Measurements from ENCODE around the gene HOXA1. TPM values are rescaled to one million over a fixed set of nuclear protein-coding genes. Genes with fewer than 3 reads are reported as not detected.

HOXA1 gene
- total RNA-seq, 1 donor: 0.42 TPM

DNA sequence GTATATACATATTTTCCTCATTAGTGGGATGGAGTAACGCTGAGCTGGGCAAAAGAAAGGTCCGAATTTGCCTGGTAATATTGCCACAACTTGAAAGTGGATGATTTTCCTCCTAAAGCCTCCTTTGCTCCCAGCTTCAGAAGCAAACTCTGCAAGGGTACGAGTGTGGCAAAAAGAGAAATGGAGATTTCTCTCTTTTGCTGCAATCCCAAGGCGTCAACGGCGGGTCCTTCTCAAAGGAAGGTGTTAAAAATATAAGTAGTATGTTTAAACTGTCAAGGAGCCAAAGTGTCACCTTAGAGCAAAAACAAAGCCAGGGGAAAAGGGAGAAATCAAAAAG lies 19.1 kb upstream of the HOXA1 start:
- Histone ChIP-seq H3K4me1 (ENCODE audit: insufficient read depth, low read length) (no peaks in the 10 kb centered on the region), H3K4me3 (ENCODE audit: low read length) (no peak overlapping the region), H3K27me3 (ENCODE audit: insufficient read depth, low read length) (no peaks in the 10 kb centered on the region), H3K9me3 (ENCODE audit: low read depth, low read length) (no peaks in the 10 kb centered on the region)

DNA sequence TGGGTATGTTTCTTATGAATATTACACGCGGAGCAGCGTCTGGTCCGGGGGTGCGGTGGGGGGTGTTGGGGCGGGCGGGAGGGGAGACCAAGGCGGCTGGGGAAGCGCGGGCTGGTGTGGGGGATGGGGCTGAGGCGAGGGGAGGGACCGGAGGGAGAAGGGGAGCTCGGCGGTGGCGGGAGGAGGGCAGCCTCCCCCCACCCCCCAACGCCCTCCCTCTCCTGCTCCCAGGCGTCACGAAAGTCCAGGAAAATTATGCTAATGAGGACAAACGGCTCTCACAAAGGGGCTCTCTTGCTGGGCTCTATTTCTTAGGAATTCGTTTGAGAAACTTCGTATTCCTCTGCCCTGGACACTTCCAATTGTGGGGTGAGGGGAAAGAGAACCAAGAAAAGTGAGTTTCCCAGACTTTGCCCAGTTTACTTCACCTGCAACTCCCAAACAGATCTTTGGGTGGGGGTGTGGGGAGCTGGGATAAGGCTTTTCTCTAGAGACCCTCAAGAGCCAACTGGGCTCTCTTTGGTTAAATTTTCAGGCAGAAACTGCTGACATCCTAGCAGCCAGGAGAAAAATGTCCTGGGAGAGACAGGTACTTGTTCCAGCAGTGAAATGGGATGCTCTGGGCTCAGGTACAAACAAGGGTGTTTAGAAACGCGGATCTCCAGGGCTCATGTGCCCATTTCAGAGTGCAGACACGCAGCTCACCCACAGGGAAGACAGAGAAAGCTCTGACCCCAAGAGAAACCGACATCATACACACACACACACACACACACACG lies 18.4 kb upstream of the HOXA1 start:
- Histone ChIP-seq H3K9me3 (ENCODE audit: low read depth, low read length) (no peaks in the 10 kb centered on the region), H3K27me3 (ENCODE audit: insufficient read depth, low read length) (no peaks in the 10 kb centered on the region), H3K4me3 (ENCODE audit: low read length) (no peak overlapping the region), H3K4me1 (ENCODE audit: insufficient read depth, low read length) (no peaks in the 10 kb centered on the region)

DNA sequence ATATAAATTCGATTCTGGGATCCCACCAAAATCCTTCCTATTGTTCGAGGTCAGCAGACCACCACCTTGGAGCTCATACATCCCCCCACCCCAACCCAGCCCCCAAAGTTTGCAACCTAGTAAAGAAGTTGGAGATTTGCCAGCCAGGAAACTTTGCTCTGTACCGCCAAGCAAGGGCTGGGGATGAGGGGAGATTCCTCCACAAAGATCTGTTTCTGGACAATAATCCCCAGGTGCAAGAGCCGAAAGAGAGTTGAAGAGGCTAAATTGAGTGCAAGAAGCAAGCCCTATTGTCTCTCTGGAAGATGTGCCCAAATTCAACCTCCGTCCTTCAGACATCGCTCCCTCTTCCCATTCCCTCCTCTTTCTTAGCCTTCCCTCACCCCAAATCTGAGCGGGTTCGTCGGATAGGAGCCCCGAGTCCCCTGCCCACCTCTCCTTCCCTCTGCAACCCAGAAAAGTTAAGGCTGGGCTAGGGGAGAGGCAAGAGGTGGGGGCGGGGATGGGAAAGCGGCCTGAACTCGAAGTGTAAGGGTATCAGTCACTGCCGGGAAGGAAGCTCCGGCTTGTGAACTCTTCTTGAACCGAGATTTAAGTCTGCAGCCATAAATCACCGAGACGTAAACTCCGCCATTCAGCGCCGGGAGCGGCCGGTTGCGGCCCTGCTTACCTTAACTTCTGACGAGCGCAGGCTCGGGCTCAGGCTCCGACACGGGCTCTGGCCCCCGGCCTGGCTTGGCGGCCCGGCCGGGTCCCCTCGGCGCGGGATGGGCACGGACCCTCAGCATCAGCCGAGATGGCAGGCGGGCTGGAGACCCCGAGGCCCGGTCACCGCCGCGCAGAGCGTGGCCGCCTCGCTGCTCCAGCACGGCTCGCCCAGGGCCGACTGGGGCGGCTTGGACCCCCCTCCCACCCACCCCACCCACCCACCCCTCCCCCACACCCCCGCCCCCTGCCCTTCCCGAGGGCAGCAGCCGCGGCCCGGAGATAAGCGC lies 17.5 kb upstream of the HOXA1 start:
- Histone ChIP-seq H3K27me3 (ENCODE audit: insufficient read depth, low read length) (no peaks in the 10 kb centered on the region), H3K4me3 (ENCODE audit: low read length) (no peak overlapping the region), H3K9me3 (ENCODE audit: low read depth, low read length) (no peaks in the 10 kb centered on the region), H3K4me1 (ENCODE audit: insufficient read depth, low read length) (no peaks in the 10 kb centered on the region)

DNA sequence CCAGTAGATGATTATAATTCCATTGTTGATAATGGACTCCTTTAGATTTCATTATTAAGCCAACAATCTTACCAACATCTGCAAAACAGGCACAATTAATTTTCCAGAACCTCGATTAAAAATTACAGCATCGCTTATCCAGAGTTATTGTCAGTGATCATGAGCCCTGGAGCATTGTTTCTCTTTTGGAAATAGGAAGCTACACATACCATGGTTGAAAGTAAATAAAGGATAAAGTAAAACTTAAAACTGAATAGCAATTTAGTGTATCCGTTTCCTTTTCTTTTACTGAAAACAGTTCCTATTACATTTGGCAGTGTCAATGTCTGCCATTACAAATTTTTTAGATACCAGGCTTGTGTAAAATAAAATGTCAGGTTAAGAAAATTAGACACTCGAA lies 16.6 kb upstream of the HOXA1 start:
- Histone ChIP-seq H3K27me3 (ENCODE audit: insufficient read depth, low read length) (no peaks in the 10 kb centered on the region), H3K9me3 (ENCODE audit: low read depth, low read length) (no peaks in the 10 kb centered on the region), H3K4me3 (ENCODE audit: low read length) (no peak overlapping the region), H3K4me1 (ENCODE audit: insufficient read depth, low read length) (no peaks in the 10 kb centered on the region)

DNA sequence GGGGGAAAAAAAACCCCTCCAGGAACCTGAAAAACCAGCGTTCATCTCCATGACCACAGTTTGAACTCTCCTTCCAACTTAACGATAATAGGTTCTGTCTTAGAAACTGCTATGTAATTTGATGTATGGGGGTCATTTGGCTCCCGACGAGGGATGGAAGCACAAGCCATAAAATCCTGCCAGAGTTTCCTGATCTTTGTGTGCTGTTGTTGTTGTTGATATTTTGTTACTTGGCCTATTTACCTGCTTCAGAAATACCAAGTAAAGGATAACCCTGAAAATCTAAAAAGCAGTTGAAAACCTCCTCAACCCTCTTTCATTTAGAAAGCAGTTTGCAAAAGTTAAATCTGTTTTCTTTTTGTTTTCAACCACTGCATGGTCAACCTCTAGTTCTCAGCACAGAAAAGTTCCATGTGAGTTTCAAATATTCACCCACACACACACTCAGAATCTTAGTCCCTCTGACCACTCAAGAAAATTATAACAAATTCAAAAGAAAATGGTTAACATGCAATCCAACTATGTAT lies 16.0 kb upstream of the HOXA1 start:
- Histone ChIP-seq H3K4me3 (ENCODE audit: low read length) (no peak overlapping the region), H3K9me3 (ENCODE audit: low read depth, low read length) (no peaks in the 10 kb centered on the region), H3K4me1 (ENCODE audit: insufficient read depth, low read length) (no peaks in the 10 kb centered on the region), H3K27me3 (ENCODE audit: insufficient read depth, low read length) (no peaks in the 10 kb centered on the region)

DNA sequence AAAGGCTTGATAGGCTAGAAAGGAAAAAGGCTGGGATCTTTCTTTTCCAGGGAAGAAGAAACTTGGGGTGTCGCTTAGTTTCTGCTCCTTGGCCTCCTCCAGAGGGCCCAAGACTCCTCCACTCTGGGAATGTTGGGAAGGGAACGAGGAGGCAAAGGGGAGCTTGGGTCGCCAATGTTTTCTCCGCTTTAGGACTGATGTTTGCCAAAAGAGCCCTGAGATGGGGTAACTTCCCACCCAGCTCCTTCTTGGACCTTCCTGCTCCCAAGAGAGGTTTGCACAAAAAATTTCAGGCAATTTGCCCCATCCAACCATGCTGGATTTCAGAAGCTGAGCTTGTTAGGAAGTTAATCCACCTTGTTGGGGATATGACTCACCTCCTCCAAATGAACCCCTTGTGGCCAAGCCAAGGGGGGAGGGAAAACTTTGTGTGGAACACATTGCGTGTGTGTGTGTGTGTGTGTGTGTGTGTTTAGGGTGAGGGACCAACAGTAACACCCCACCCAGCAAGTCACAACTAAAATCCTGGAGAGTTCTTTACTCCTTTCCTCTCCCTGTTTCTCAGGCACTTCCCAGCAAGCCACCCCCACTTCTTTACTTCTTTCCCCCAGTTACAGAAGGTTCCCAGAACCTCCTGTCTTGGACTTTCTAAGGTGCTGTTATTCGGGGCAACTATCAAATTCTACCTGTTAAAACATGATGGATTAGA lies 15.4 kb upstream of the HOXA1 start:
- H3K4me1 ChIP-seq (ENCODE audit: insufficient read depth, low read length): no peaks in the 10 kb centered on the region
- no peaks in the 10 kb centered on the region for H3K9me3 ChIP-seq (ENCODE audit: low read depth, low read length)
- H3K4me3 ChIP-seq (ENCODE audit: low read length): no peak overlapping the region
- no peaks in the 10 kb centered on the region for H3K27me3 ChIP-seq (ENCODE audit: insufficient read depth, low read length)

DNA sequence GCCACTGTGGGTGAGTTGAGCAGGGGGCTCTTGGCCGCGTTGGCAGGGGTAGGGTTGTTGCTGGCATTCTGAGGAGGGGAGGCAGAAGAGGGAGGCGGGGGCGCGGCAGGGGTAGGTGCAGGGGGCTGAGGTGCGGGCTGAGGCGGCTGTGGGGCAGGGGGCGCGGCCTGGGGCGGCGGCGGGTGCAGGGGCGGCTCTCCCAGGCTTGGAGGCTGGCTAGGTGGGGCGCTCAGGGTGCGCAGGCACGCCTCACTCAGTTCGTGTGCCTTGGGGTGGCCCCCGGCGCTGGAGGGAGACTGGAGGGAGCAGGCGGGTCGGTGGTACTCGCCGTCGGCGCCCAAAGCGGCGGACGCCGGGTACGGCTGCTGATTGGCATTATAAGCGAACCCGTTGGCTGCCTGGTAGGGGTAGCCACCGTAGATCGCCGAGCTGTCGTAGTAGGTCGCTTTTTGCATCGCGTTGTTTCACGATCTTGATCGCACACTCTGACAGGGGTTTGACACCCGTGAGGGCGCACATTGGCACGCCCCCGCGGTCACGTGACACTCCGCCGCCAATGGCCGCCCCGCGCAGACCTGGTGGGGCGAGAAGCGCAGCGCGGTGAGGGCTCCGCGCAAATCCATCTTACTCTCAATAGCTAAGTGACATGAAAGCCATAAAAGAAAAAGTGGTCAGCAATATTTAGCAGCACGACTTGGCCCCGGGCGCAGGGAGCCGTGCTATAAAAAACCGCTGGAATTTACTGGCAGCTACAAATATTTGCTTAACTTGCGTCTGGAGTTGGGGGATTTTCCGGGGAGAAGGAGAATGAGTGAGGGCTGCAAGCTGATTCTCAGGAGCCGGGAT lies 14.6 kb upstream of the HOXA1 start:
- Histone ChIP-seq H3K27me3 (ENCODE audit: insufficient read depth, low read length) (peaks cover 5% of the 10 kb centered on the region), H3K9me3 (ENCODE audit: low read depth, low read length) (no peaks in the 10 kb centered on the region), H3K4me3 (ENCODE audit: low read length) (no peak overlapping the region)

DNA sequence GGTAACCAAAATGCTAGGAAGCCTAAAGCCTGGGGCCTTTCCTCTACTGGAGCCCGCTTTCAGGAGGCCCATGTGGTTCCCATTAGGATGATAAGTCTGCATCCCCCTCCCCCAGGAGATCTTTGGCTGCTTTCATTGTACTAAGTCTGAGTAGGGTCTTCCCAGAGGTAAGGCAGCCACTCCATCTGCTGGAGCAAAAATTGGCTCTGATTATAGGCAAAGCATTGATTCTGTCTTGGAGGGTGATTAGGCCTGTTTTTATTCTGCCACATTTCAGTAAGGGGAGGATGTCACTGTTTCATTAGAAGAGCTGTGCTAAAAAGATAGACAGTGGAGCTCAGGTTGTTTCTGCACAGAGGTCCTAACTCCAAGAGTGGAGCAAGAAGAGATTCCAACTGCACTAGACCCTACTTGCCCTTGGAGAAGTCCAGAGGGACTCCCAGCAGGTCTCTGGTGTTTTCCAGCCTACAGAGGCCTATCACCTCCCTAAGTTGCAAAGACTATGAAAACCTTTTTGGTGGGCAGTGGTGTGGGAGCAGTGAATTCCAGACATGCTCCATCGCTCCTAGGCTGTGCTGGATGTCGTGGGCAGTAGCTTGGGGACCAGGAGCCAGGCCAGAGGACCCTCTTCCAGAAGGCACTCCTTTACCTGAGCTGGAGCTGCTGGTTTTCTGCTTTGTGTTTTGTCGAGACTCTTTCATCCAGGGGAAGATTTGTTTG lies 13.8 kb upstream of the HOXA1 start:
- peaks cover 13% of the 10 kb centered on the region for H3K27me3 ChIP-seq (ENCODE audit: insufficient read depth, low read length)
- H3K9me3 ChIP-seq (ENCODE audit: low read depth, low read length): no peaks in the 10 kb centered on the region
- no peak overlapping the region for H3K4me3 ChIP-seq (ENCODE audit: low read length)
- no peaks in the 10 kb centered on the region for H3K4me1 ChIP-seq (ENCODE audit: insufficient read depth, low read length)

More for the DNA sequence above, 14.6 kb upstream of the HOXA1 start:
- no peaks in the 10 kb centered on the region for H3K4me1 ChIP-seq (ENCODE audit: insufficient read depth, low read length)

DNA sequence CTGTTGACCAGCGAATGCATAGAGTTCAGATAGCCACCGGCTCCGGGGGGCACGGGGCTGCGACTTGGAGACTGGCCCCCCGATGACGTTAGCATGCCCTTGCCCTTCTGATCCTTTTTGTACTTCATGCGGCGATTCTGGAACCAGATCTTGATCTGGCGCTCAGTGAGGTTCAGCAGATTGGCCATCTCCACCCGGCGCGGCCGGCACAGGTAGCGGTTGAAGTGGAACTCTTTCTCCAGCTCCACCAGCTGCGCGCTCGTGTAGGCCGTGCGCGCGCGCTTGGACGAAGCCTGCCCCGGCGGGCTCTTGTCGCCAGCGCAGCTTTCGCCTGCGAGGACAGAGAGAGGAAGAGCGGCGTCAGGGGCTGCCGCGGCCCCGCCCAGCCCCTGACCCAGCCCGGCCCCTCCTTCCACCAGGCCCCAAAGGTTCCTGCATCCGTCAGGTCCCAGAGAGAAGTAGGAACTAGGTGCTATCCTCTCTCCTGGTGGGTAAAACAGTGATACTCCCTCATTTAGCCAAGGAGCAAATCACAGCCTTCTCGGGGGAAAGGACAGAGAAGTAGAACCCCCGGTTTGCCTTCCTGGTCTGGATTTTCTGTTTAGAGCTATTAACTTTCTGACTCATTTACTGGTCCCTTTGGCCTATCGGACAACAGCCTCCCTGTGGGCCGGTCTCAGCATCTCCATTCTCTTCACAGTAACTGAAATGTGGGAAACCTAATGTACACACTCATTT lies 12.8 kb upstream of the HOXA1 start:
- no peaks in the 10 kb centered on the region for H3K9me3 ChIP-seq (ENCODE audit: low read depth, low read length)
- peaks cover 23% of the 10 kb centered on the region for H3K27me3 ChIP-seq (ENCODE audit: insufficient read depth, low read length)
- H3K4me3 ChIP-seq (ENCODE audit: low read length): no peak overlapping the region
- H3K4me1 ChIP-seq (ENCODE audit: insufficient read depth, low read length): no peaks in the 10 kb centered on the region

DNA sequence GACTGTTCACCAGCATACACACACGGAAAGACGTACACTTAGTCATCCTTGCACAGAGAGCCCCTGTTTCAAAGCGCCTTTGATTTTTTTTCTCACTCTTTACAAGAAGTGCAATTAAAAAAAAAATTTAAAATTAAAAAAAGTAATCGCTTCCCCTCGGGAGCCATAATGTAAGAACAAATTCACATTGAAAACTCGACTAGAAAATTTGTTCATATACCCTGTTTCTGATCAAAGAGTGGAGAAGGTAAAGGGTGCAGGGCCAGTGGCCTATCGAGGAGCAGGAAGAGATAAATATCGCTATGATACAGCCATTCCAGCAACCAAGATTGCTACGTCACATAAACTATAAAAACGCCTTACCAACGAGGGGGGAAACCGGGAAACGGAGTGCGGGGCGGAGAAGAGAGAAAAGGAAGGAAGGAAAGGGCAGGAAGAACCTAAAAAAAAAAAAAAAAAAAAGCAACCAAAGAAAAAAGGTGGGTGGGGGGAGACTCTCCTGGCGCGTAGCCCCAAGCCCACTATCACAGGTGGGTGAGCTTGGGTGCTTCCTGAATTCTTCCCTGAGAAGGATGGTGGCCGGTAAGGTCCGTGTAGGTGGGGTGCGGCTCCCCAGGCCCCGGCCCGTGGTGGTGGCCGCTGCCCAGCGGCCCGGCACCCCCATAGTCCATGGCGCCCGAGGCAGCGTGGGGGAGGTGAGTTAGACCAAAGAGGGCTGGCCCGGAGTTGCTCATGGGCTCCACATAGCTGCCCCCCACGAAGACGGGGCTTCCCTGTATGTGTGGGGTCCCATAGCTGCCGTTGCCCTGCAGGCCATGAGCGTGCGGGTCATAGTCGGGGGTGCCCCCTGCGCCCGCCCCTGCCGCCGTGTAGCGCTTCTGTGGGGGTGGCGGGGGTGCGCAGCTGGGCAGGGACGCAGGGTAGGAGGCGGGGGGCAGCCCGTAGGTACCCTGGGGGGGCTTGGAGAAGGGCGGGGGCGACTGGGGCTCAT lies 11.9 kb upstream of the HOXA1 start:
- Histone ChIP-seq H3K4me3 (ENCODE audit: low read length) (no peak overlapping the region), H3K4me1 (ENCODE audit: insufficient read depth, low read length) (peaks cover 3% of the 10 kb centered on the region), H3K27me3 (ENCODE audit: insufficient read depth, low read length) (peaks cover 32% of the 10 kb centered on the region), H3K9me3 (ENCODE audit: low read depth, low read length) (no peaks in the 10 kb centered on the region)

DNA sequence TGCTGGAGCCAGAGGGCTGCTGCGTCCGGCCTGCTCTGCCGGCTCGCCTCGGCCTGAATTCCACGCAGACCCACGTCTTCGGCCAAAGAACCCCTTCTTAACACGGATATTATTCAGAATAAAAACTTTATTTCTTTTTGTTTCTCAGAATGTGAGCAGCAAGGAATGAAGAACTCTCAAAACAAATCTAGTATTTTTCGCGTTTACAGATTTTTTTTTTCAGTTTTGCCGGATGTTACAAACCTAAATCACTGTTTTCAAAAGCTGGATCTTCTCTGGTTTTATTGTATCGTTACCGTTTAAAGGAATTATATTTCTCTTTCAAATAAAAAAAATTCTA lies 11.1 kb upstream of the HOXA1 start:
- Histone ChIP-seq H3K4me1 (ENCODE audit: insufficient read depth, low read length) (peaks cover 10% of the 10 kb centered on the region), H3K27me3 (ENCODE audit: insufficient read depth, low read length) (peaks cover 38% of the 10 kb centered on the region)

DNA sequence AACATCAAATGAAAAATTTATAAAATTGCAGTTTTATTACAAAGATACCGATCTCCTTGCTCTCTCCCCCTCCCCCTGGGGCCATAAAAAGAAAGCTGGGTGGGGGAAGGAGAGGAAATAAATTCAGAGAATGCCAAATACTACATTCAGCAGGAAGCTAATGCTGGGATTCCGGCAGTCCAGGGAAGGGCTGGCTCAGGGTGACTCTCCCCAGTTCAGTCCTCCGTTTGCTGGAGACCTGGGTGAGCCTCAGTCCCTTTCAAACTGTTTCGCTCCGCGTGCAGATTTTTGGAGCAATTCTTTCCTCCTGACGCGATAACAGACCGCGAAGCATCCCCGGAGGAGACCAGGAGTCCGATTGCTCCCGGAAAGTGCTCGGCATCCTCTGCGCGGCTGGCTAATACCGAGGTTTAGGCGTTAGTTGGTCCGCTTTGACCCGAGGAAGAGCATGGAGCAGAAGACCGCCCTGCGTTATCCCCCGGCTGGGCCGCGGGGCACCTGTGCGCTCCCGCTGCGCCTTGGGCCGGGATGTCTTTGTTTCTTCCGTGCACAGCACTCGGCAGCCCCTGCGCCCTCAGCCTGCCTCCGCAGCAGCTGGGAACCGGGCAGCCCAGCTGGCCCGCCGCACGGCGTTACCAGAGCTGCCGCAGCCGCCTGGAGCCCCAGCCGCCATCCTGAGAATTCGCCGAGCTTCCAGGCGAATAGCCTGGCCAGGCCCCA lies 10.5 kb upstream of the HOXA1 start:
- Histone ChIP-seq H3K4me3 (ENCODE audit: low read length) (no peak overlapping the region), H3K4me1 (ENCODE audit: insufficient read depth, low read length) (peaks cover 15% of the 10 kb centered on the region), H3K27me3 (ENCODE audit: insufficient read depth, low read length) (peaks cover 44% of the 10 kb centered on the region), H3K9me3 (ENCODE audit: low read depth, low read length) (no peaks in the 10 kb centered on the region)

More for the DNA sequence above, 11.1 kb upstream of the HOXA1 start:
- Histone ChIP-seq H3K9me3 (ENCODE audit: low read depth, low read length) (no peaks in the 10 kb centered on the region), H3K4me3 (ENCODE audit: low read length) (no peak overlapping the region)
